LNCaP clone FGC (cell line): ENCODE results near the gene UBA3.

Experiments used
- DNase-seq: peaks from one replicate; pipeline ENCODE4 v3.0.0-alpha.2; 2011; ENCODE audit warnings: low read depth
- H3K4me3 ChIP-seq: 2 replicates; pipeline ENCODE4 v1.5.1; 2011; ENCODE audit warnings: mild to moderate bottlenecking, low read depth, low read length, control low read depth
- TF ChIP-seq, protein P1 (sequence below): IDR thresholded peaks from 2 replicates; pipeline ENCODE4 v1.5.1; 2012; ENCODE audit warnings: mild to moderate bottlenecking; ENCODE audit not compliant: control insufficient read depth, insufficient read depth; ENCODE audit errors: extremely low read depth

Gene UBA3

DNA sequence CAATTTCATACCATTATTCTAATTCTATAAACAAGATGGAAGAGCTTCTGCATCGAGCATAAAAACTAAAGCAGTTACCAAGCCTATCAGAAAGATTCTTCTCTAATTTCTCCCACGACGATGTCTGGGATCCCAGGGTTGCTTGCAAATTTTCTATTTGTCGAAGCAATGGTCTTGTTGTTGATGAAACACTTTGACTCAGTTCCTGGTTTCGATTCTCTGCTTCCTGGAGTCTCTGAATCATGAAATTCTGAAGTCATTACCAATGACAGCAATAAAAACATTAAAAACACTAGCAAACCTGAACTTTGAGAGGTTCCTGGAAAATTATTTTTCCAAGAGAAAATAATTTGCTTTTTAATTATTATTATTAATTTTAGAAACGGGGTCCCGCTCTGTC is 46.7 kb downstream of the UBA3 start:
- no peak for DNase-seq
- TF ChIP-seq, protein P1, sequence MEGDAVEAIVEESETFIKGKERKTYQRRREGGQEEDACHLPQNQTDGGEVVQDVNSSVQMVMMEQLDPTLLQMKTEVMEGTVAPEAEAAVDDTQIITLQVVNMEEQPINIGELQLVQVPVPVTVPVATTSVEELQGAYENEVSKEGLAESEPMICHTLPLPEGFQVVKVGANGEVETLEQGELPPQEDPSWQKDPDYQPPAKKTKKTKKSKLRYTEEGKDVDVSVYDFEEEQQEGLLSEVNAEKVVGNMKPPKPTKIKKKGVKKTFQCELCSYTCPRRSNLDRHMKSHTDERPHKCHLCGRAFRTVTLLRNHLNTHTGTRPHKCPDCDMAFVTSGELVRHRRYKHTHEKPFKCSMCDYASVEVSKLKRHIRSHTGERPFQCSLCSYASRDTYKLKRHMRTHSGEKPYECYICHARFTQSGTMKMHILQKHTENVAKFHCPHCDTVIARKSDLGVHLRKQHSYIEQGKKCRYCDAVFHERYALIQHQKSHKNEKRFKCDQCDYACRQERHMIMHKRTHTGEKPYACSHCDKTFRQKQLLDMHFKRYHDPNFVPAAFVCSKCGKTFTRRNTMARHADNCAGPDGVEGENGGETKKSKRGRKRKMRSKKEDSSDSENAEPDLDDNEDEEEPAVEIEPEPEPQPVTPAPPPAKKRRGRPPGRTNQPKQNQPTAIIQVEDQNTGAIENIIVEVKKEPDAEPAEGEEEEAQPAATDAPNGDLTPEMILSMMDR = no peak
- H3K4me3 ChIP-seq = no peak overlapping the region

DNA sequence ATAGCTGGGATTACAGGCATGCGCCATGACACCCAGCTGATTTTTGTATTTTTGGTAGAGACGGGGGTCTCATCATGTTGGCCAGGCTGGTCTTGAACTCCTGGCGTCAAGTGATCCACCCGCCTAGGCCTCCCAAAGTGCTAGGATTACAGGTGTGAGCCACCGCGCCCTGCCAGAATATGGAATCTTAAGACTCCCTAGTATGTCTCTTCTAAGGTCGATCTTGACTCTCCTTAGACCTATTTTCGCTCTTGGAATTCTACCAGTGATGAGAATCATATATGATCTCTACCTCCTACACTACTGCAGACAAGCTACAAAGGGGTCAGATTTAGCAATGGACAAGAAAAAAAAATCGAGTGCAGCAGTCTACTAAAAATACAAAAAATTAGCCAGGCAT is 47.4 kb downstream of the UBA3 start:
- H3K4me3 ChIP-seq = no peak overlapping the region
- TF ChIP-seq, protein P1 = no peak
- DNase-seq = no peak

DNA sequence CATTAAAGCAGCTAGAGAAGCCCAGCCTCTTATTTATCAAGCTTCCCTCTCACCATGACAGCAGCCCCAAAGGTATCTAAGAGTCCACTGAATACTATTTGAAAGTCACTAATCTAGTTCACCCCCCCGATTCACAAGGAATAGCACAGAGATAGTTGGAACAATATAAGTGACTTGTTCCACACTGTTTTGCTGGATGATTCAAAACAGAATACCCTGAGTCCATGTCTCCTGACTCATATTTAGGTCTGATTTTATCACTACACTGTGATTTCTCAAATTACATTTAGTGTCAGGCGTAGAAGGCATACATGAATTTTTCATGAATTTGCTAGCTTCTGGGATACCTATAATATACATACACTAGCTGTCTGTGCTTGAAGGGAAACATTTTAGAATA is 48.0 kb downstream of the UBA3 start:
- no peak for DNase-seq
- no peak overlapping the region for H3K4me3 ChIP-seq
- TF ChIP-seq, protein P1 = no peak

DNA sequence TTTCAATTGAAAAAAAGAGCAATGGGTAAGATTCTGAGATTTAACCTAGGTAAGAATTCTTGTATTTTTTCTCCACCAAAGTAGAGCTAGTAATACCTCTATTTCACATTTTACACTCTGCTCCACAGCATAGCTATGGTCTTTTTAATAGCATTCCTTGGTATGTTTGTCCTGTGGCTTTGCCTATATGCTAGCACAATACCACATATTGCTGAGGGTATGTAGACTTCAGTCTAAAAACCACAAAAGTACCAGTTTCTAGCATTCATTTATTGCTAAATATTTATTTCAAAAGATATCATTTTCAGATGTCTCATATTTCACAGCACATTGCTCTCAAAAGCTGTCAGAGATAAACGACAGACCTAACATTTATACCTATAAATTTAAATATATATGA is 48.5 kb downstream of the UBA3 start:
- TF ChIP-seq, protein P1 = no peak
- DNase-seq = no peak
- H3K4me3 ChIP-seq = no peak overlapping the region

DNA sequence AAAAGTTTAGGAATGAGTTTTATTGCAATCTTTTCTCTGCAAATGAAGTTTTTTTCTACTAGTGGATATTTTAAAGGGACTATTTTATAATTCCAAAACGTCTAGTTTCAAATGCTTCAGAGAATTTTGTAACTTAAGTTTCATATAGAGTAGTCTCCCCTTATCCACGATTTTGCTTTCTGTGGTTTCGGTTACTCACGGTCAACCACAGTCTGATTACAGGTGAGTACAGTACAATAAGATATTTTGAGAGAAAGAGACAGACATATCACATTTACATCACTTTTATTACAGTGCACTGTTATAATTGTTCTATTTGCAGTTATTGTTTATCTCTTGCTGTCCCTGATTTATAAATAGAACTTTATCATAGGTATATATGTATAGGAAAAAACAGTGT is 59.3 kb downstream of the UBA3 start:
- no peak overlapping the region for H3K4me3 ChIP-seq
- no peak for DNase-seq
- TF ChIP-seq, protein P1 = no peak

DNA sequence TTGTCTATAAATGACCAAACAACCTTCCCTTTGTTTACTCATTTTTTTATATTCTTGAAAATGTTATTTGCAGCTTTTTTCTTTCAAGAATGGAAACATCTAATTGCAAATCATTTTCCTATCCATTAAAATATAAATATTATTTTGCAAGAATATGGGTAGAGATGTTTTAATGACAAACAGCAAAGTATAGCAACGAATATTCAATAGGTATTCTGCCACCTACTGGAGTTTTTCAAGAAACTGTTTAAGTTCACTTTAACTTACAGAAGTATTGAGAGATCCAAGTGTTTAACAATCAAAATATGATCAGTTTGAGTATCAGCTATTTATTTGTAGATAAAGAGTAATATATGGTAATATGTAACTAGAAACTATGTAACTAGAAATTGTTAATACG is 59.7 kb downstream of the UBA3 start:
- no peak for DNase-seq
- H3K4me3 ChIP-seq = no peak overlapping the region
- TF ChIP-seq, protein P1 = peak; percentile 42

DNA sequence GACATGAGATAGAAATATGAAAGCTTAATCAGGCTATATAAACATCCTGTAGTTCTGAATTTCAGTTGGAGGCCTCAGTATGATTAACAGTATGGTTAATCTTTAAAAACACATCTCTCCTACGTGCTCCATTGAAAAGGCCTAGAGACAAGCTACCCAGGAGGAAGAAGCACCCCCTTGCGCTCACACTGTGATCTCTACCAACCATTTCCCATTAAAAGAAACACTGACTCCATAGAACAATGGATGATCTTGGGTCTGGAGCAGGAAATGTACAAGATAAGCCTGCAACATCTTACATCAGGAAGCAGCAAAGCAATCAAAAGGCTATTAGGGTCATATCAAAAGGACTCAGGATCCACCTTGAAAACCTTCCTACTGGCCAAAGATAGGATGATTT is 63.3 kb downstream of the UBA3 start:
- no peak for DNase-seq
- TF ChIP-seq, protein P1 = no peak
- no peak overlapping the region for H3K4me3 ChIP-seq
